CD4-positive, alpha-beta T cell treated with Interleukin-4 for 4 hours (primary cell): ENCODE measurements around the gene PLP2.
"Not testable (repeated sequence)": the region's sequence is repeated elsewhere in the genome, so short reads cannot be mapped to it uniquely, and the experiment has no call there.

Experiments used
- DNase-seq: peaks from one replicate; pipeline ENCODE4 v3.0.0-alpha.2; 2020

The PLP2 gene

DNA sequence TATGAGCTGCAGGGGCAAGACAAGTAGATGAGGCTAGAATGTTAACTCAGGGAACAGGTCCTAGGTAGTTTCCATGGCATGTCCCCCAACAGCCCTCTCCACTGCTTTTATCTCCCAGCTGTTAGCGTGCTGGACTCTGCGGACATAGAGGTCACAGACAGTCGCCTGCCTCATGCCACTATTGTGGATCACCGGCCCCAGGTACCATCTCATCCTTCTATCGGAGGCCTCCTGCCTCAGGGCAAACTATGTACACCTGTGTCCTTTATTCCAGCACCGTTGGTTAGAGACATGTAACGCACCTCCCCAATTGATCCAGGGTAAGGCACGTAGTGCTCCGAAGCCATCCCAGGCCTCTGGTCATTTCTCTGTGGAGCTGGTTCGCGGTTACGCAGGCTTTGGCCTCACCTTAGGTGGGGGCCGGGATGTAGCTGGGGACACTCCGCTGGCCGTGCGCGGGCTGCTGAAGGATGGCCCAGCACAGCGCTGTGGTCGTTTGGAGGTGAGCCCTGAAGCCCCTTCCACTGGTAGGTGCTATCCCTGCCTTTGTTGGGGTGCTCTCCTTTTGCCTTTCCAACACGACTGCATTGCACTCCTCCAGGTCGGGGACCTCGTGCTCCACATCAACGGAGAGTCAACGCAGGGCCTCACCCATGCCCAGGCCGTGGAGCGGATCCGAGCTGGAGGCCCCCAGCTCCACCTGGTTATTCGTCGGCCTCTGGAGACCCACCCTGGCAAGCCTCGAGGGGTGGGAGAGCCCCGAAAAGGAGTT is 6.9 kb upstream of the PLP2 start:
- no peak for DNase-seq

DNA sequence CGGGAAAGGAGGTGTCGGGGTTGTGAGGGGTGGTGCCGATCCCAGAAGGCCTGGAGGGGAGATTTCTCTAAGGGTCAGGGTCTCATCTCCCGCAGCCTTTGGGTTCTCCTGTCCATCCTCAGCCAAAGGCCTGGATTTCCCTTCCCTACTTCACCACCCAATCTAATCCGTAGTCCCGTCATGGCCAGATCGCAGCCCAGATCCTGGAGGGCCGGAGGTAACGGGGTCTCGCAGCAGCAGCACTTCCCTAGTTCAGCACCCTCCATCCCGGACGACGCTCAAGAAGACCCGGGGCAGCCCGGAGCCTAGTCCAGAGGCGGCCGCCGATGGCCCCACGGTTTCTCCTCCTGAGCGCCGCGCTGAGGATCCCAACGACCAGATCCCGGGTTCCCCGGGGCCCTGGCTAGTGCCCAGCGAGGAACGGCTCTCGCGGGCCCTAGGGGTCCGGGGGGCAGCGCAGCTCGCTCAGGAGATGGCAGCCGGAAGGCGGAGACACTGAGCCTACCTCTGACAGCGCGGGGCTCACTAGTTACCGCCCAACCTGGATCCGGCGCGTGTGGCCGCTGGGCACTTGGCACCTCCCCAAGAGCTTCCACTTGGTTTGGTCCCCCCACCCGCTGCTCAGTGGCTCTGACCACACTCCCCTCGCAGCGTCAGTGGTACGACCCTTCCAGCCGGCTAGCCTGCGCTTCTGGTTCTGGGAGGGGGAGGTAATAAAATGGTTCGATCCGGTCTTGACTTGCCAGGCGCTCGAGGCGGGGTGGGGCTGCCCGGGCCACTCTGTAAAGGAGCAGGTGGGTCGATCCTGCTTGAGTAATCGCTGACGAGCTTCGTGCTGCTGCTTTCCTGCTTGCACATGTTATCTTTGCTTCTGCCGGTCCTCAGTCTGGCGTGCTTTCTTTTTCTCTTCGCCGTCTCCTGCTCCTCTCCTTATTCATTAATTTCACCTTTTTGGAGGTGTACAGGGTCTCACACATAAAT is 5.5 kb upstream of the PLP2 start:
- DNase-seq: peak; percentile 86

DNA sequence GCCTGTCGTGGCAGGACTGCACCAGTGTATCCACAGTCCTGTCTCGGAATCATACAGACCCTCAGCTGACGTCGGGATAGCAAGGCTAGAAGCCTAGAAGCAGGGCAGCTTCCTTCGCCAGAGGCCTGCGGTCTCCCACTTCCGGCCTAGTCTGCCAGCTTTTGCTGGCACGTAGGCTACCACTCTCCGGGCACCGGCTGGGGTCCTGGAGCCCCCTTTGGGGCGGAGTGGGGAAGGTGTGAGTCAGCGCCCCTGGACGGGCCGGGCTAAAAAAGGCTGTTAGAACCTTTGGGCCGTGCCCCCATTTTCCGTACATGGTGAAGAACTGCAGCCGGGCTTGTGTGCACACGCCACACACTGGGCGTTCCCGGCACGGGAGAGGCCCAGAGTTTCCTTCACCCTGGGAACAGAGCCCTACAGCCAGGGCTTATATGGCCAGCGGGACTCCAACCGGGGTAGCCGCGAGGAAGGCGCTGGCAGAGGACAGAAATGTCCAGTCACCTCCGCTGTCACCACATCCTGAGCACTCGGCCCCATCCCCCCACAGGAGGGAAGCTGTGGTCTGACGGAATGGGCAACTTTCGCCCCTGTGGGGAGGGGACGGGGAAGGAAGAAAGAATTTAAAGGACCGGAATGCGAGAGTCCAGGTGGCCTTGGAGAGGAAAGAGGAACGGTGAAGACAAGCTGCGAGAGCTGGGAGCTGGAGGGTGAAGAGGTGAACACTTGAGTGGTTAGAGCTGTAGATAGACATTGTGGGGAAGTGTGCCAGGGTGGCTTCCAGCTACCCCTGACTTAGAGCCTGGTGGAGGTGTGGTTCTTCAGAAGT is 4.6 kb upstream of the PLP2 start:
- peak; percentile 77 for DNase-seq

DNA sequence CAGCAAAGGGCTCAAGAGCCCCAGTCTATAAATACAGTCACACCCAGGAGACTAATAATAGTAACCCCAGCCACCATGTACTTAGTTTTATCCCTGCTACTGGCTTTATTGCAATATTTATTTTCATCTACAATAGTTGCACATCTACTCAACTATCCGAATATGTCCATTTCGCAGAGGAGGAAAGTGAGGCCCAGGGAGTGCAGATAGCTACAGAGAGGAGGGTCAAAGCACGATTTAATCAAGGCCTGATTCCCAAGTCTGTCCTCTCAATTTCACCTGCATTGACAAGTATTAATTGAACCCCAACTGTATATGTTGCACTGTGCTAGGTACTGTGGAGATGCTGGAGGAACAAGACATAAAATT is 4.0 kb upstream of the PLP2 start:
- no peak for DNase-seq

DNA sequence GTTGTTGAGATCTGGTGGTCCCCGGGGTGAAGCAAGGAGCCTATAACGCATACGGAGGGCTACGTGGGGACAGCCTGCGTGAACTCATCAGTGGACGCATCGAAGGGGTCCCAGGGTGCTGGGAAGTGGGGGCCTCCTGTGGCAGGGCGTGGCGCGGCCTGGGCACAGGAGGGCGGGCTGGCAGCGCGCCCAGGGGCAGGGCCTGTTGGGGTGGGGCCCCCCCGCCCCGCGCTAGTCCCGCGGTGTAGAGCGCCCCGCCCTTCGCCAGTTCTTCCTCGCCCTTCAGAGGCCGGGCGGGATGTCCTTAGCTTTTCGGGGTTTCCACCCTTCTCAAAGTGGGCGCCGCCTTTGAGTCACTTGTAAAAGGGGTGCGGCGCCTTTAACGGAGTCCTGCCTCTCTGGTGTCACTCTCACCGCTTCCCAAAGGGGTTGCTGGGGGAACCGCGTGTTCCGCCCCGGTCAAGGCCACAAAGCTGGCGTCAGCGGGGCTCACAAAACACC is 632 bp downstream of the PLP2 start:
- DNase-seq: peak; percentile 85

DNA sequence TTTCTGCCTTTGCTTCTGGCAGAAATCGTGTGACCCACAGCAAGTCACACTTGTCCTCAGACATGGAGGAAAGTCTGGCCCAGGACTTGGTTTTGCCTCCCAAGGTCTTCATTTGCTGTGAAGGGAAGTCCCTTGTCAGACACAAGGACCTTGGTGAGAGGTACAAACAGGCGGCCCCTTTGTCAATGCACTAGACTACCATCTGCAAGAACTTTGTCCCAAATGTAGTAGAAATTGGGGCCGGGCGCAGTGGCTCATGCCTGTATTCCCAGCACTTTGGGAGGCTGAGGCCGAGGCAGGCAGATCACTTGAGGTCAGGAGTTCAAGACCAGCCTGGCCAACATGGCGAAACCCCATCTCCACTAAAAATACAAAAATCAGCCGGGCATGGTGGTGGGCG is 1.8 kb downstream of the PLP2 start:
- DNase-seq: not testable (repeated sequence)

DNA sequence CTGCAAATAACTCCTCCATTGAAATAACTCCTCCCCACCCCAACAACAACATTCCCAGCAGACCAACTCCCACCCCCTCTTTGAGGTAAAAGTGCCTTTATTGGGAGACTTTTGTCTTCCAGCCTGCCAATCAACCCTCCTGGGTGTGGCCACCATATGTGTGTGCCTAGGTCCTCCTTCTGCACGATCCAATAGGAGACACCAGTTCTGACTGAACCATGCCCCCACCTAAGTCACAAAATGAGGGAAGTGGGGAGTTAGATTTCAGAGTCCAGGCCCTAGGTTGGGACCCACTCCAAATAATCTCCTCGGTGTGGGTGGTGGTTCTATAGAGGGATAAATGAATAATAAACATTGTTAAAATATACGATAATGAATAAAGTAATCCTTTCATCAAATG is 3.0 kb downstream of the PLP2 start:
- no peak for DNase-seq

DNA sequence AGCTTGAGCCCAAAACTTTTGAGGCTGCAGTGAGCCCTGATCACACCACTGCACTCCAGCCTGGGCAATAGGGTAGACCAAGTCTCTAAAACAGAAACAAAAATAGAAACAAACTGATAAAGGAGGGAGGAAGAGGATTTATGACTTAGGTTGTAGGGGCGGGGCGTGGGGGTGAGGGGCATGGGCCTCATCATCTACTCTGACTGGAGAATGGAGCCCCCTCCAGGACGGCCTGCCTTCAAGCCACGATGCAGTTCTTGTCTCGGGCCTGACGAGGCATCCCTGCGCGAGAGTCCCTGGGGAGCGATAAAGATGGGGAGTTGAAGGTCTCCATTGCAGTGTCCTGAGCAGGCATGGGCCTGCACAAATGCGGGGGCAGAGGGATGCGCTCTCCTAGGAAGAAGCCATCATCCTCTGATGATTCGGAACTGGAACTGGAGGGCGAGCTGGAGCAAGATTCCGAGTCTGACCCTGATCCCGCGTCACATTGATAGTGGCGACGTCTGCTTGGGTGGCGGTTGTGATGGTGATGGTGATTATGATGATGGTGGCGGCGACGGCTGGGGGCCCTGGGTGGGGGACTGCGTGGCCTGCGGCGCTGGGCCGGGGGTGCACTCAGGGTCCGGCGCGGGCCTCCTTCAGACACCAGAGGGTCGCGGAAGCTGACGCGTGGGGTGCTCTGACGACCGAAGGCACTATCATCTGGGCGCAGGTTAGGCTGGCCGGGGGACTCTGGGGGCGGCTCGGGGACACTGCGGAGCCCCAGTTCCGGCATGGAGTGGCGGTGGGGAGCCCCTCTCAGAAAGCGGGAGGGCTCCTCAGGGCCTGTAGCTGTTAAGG is 4.0 kb downstream of the PLP2 start:
- DNase-seq: no peak

DNA sequence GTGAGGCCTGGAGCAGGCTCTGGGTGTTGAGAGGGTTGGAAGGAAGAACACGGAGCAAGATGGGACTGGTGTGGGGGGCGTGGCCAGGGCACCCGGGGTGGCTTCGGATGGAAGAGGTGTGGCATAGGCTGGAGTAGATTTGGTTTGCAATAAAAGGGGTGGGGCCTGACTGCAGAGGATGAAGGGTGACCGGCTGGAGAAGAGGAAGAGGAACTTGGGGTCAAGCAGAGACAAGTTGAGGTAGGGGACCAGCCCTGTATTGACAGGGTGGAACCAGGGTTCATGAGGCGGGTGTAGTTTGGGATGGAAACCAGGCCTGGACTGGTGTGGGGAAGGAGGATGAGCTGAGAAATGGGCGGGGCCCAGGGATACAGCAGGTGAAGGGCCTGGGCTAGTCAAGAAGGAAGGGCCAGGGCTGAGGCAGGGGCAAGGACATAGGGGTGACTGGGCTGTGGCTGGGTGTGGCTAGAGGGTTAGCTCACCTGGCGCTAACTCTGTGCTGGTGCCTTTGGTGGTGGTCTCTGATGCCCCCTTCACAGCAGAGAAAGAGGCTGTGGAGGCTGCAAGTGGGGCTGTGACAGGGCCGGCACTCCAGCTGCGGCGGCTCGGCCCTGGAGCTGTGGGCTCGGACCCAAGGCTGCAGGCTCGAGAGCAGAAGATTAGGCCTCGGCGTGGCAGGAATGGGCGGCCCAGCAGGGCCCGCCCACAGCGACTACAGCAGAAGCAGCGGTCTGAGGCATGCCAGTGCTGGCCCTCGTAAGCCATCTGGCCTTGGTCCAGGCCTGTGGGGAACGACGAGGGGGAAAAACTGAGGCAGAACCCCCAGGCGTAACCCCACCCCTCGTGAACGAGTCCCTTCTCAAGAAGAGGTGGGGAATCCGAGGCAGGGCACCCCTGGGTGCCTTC is 5.0 kb downstream of the PLP2 start:
- no peak for DNase-seq

DNA sequence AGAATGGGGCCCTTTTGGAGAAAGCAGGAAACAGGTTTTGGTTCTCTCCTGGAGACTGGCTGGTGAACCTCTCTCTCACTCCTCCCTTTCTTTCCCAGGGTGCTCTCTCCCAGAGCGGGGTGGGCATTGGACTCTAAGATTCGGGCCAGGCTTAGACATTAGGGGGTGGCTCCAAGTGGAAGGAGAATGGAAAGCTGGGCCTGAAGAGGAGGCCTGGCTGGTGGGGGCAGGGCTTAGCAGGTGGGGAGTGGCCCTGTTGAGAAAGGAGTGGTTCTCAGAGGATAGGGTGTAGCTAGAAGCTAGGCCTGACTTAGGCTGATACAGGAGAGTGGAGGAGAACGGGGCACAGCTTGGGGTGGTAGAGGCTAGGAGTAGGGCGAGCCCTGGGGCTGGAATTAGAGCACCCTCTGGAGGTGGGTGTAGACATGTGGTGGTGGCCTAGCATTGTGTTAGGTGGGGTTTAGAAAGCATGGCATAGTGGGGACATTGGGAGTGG is 5.7 kb downstream of the PLP2 start:
- DNase-seq: peak; percentile 25

DNA sequence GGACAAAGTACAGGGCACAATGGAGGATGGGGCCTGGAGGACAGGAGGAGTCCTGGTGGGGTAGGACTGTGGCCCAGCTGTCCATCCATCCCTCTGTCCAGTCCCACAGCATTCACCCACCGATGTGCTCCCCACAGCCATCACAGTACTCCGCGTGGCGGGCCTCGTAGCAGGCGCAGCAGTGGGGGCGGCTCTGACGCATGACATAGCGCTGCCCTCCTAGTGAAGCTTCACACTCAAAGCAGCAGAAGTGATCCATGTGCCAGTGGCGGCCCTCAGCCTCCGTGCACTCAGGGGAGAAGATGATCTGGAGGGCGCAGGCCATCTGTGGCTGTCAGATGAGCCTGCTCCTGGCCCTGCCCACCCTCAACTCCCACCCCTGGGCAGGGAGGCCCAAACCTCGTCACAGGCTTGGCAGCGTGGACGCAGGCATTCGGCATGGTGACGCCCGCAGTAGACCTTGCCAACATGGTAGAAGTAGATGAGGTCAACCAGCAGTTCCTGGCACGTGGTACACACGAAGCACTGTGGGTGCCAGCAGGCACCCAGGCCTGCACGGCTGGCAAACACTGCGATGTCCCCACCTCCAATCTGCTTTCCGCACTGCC is 6.3 kb downstream of the PLP2 start:
- no peak for DNase-seq

DNA sequence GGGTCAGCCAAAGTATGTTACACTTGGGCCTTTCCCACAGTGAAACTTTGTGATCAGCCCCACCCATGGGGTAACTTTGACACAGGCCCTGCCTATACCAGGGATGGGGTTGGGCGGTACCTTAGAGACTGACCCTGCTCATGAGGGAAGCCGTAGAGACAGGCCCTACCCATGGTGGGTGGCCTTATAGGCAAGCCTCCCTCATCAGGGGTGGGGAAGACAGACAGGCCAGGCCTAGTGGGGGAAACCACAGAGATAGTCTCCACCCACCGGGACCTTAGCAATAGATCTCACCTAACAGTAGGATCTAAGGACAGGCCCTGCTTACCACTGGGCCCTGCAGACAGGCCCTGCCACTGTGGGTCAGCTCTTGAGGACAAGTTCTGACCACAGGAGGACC is 6.8 kb downstream of the PLP2 start:
- DNase-seq: no peak

DNA sequence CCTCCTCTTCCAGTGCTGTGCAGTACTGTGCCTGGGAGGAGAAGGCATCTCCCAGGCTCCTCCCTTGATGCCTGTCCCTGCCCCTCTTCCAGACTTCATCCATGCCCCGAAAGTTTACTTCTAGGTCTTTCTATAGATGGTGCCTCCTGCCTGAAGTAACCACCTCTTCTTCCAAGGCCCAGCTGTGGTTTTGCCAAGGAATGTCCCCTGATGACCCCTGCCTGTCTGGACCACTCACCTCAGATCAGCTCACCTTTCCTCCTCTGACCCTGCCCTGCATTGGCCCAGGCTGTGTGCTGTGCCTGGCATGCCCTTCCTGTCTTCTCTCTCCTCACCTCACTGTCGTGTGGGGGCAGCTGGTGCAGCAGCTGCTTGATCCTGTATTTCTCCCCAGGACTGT is 7.7 kb downstream of the PLP2 start:
- DNase-seq: no peak

DNA sequence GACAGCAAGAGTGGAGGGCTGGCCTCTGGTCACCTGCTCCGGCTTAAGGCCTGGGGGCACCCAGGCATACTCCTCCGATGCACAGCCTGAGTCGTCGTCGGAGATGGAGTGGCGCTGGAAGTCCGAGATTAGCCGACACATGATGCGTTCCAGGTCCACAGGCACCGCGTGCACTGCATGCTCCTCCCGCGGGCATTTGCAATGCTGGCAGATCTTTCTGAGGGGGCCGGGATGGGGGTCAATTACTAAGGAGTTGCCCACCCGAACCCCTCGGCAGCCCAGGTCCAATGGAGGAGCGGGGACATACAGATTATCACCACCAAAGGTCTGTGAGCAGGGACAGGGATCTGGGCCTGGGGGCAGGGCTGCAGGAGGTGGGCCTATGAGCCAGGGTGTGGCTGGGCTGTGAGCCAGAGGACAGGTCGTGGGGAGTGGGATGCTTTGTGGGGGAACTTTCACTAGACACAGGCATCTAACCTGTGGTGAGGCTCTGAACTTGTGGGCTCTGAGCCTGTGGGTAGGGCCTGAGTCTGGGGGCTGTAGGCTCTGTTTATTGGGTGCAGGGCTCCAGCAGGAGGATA is 12.1 kb downstream of the PLP2 start:
- DNase-seq: no peak

DNA sequence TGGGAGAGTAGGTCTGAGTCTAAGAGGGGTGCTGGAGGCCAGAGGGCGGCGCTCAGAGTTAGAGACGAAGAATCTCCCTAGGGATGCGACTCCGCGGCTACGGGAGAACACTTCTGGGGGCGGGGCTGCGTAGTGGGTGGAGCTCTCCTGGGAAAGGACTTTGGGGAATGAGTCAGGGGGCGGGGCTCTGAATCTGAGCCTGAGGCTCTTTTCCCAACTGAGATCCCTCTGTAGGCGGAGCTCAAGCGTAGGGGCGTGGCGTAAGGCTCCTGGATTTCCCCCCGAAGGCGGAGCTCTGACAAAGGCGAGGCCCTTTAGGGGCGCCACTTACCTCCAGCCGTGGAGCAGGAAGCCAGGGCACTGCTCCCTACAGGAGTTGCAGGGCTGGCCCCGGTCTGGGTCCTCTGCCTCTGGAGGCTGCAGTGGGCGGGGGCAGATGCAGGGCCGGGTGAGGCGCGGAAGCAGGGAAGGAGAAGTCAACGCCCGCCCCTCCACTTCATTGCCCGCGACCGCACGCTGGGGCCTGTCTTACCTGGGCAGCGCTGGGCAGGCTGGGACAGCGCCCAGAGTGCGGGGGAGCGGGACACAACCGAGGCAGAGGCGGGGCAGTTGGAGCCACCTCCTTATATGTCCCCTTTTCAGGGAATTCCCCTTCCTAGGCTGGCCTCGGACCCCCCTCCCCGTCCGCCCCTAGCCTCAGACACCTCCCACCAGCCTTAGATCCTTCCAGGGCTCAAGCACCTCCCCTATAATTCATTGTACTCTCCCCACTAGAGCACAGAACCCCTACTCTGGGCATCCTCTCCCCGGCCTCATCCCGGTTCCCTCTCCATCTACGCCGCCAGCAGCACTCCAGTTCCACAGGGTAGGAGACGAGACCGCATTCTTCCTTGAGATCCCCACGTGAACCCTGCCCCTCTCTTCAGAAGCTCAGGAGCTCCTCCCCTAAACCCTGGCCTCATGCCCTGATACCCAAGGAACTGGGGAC is 12.9 kb downstream of the PLP2 start:
- no peak for DNase-seq

DNA sequence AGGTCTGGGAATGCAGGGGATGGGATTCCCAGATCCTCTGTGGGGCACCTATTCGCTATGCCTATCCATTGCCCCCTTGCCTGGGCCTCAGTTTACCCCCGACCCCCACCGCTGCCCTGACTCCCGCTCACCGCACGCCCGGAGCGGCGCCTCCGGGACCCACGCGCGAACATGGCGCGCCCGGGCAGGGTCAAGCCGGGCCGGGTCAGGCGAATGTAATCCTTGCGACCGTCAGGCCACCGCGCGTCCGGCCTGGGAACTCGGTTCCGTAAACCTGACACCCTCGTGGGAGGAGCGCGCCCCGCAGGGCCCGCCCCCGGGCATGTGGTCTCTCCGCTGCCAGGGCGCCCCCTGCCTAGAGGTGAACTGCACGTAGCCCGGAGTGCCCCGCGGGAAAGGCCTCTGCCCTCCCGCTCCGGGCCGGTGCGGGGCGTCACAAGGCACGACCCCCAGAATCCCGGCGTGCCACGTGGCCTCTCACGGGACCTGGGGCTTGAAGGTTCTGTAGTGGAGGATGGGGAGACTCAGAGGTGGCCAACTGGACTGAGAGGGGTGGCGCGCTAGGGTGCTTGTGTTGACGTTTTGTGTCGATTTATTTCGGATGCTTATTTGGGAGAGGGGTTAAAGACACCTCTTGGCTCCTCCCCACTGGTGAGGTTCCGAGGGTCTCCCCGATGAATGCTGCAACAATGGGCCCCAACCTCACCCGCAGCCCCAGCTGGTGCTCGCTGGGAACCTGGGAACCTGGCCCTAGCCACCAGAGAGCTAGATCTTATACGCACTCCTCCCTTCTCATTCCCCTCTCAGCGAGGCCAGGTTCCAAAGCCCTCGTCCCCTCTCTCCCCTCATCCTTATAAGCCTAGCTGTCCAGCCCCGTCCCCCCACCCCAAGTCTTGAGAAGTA is 14.7 kb downstream of the PLP2 start, which contains the start of gene PRICKLE3:
Gene PRICKLE3 (minus strand): TSS at position 249 of the 903 bp plus-strand sequence. CDS start 76 bp downstream, at position 173.
- peak; percentile 68 for DNase-seq

DNA sequence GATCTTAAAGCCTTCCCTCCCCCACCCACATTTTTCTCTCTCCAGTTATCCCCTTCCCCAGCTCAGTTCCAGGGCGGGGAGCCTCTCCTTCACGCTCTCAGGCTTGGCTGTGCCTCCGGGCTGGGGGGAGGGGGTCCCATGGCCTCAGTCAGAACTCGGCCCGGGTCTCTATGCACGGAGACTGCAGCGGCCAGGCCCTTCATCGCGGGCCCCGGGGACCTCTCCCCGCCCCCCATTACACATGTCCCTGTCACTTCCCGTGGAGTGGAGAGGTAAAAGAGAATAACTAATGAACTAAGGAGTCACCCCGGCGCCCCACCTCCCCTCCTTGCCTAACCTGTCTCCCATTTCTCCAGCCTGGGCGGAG is 15.3 kb downstream of the PLP2 start:
- no peak for DNase-seq
